Vagina (tissue), 2 donors: ENCODE results near the gene MYL1. TPM values are rescaled to one million over a fixed set of nuclear protein-coding genes. Genes with fewer than 3 reads are reported as not detected.

Experiments used
- DNase-seq, 2 donors: peaks; one replicate each; pipeline ENCODE4 v3.0.0-alpha.2; 2017; ENCODE audit errors: extremely low spot score in 2 of 2
- H3K27ac ChIP-seq: fragments of 200-600 bp; sonication (generic); one replicate; pipeline ENCODE4 v1.5.1; 2019
- H3K27me3 ChIP-seq: fragments of 200-600 bp; sonication (generic); one replicate; pipeline ENCODE4 v1.5.1; 2019
- H3K36me3 ChIP-seq, 2 donors: fragments of 200-600 bp; sonication (generic); one replicate each; pipeline ENCODE4 v1.5.1; 2017 to 2019
- H3K4me1 ChIP-seq: fragments of 200-600 bp; sonication (generic); one replicate; pipeline ENCODE4 v1.5.1; 2019
- H3K4me3 ChIP-seq, 2 donors: fragments of 200-600 bp; sonication (generic); 1 replicate in 1 of 2; 2 replicates in 1 of 2; pipeline ENCODE4 v1.5.1; 2016 to 2019
- H3K9me3 ChIP-seq: fragments of 200-600 bp; sonication (generic); one replicate; pipeline ENCODE4 v1.5.1; 2019
- POLR2A ChIP-seq, 2 donors: fragments of 450-650 bp; IDR thresholded peaks; one replicate each; pipeline ENCODE4 v1.6.1; 2017; ENCODE audit warnings: antibody characterized with exemption in 2 of 2, mild to moderate bottlenecking in 2 of 2, moderate library complexity in 2 of 2
- POLR2AphosphoS5 ChIP-seq, 2 donors: sonication (generic); formaldehyde crosslinking; IDR thresholded peaks; one replicate each; pipeline ENCODE4 v1.9.0; 2017; ENCODE audit warnings: antibody characterized with exemption in 2 of 2, mild to moderate bottlenecking in 2 of 2, low read depth in 1 of 2; ENCODE audit not compliant: insufficient read depth in 1 of 2
- intact Hi-C: fragments of 100-400 bp; cut with DNase I; formaldehyde crosslinking; loops from one replicate; pipeline ENCODE4 v1.15.1; 2023
- total RNA-seq: library from RNA; depleted of rRNA; stranded (reverse); fragments of >200 nt; gene quantifications from one replicate; pipeline ENCODE4 v1.2.3, GENCODE V29; 2016
- TF ChIP-seq, protein P1 (sequence below), 3 experiments: fragments of 450-650 bp in 2 of 3; fragments of 200-600 bp in 1 of 3; sonication (generic) in 1 of 3; IDR thresholded peaks; one replicate each; pipeline ENCODE4 v1.5.1; 2017 to 2019; ENCODE audit warnings: antibody characterized with exemption in 3 of 3, mild to moderate bottlenecking in 2 of 3, moderate library complexity in 2 of 3

Gene MYL1
- total RNA-seq, 1 donor from 2014 or later, result not detected

DNA sequence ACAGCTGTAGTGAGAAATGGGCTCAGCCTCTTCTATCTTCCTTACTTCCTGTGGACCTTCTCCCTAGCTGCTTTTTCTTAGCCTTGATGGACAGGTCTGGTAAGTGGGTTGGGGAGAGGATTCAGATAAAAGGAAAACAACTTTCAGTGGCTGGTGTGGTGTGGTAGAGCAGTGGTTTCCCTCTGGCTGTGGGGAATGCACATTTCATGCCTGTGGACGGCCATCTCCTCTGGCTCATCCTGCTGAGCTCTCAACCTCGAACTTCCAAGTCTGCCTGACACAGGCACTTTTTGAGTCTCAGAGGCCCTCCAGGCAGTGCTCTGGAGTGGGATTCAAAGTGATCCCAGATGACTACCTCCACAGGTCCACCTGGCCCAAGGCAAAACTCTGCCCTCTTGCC, 51.1 kb downstream of the MYL1 start:
- H3K4me1 ChIP-seq, result no peaks in the 10 kb centered on the region
- DNase-seq, result no peak
- H3K27ac ChIP-seq, result no peak overlapping the region
- H3K27me3 ChIP-seq, result no peaks in the 10 kb centered on the region
- intact Hi-C loops, result no loop called here
- TF ChIP-seq POLR2AphosphoS5 (IDR thresholded peaks at IDR 0.05; ENCODE audit: insufficient read depth in 1 of 2, low read depth in 1 of 2), result no peak
- TF ChIP-seq, protein P1, sequence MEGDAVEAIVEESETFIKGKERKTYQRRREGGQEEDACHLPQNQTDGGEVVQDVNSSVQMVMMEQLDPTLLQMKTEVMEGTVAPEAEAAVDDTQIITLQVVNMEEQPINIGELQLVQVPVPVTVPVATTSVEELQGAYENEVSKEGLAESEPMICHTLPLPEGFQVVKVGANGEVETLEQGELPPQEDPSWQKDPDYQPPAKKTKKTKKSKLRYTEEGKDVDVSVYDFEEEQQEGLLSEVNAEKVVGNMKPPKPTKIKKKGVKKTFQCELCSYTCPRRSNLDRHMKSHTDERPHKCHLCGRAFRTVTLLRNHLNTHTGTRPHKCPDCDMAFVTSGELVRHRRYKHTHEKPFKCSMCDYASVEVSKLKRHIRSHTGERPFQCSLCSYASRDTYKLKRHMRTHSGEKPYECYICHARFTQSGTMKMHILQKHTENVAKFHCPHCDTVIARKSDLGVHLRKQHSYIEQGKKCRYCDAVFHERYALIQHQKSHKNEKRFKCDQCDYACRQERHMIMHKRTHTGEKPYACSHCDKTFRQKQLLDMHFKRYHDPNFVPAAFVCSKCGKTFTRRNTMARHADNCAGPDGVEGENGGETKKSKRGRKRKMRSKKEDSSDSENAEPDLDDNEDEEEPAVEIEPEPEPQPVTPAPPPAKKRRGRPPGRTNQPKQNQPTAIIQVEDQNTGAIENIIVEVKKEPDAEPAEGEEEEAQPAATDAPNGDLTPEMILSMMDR (IDR thresholded peaks at IDR 0.05), result no peak
- no peak for TF ChIP-seq POLR2A (IDR thresholded peaks at IDR 0.05)
- no peak overlapping the region for H3K4me3 ChIP-seq
- H3K36me3 ChIP-seq, result no peaks in the 10 kb centered on the region
- H3K9me3 ChIP-seq, result no peaks in the 10 kb centered on the region

DNA sequence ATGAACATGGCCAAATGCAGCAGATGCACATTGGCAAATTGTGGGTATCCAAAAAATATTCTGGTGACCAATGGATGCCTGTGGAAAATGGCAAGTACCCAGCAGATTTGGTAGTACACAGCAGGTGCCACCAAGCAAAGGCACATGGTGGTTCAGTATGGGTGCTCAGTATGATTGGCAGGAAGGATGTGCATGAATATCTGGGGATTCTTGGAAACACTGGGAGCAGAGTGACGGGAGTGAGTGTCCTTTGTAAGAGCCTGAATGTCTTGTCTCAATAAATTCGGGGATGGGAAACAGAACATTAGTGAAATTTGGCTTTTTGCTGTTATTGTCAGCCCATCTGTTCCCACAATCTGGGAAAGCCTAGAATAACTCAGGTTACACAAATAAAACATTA, 52.9 kb downstream of the MYL1 start:
- no peaks in the 10 kb centered on the region for H3K27me3 ChIP-seq
- TF ChIP-seq POLR2A (IDR thresholded peaks at IDR 0.05), result no peak
- TF ChIP-seq, protein P1 (IDR thresholded peaks at IDR 0.05), result no peak
- TF ChIP-seq POLR2AphosphoS5 (IDR thresholded peaks at IDR 0.05; ENCODE audit: insufficient read depth in 1 of 2, low read depth in 1 of 2), result no peak
- H3K27ac ChIP-seq, result no peak overlapping the region
- no peaks in the 10 kb centered on the region for H3K9me3 ChIP-seq
- no peaks in the 10 kb centered on the region for H3K36me3 ChIP-seq
- no peak for DNase-seq
- H3K4me1 ChIP-seq, result no peaks in the 10 kb centered on the region
- intact Hi-C loops, result no loop called here
- H3K4me3 ChIP-seq, result no peak overlapping the region

DNA sequence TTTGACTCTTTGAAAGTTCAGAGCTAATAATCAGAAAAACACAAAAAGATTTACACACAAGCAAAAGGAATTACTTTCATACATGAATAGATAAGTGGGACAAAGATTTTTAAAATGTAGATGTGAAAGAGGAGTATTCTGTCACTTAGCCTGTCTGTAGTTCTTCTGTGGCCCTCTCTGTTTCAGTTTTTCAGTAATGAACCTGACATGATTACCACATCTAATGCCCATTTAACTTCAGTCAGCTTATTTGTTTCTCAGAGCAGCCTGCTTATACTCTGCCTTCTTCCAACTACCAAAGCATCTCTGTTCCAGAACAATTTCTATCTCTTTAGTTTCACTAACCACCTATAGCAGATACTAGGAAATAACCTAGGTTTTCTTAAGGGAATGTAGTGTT, 55.3 kb downstream of the MYL1 start:
- Histone ChIP-seq H3K27me3 (no peaks in the 10 kb centered on the region), H3K4me3 (no peak overlapping the region), H3K27ac (no peak overlapping the region), H3K36me3 (no peaks in the 10 kb centered on the region), H3K4me1 (no peaks in the 10 kb centered on the region), H3K9me3 (no peaks in the 10 kb centered on the region)
- intact Hi-C loops, result no loop called here
- TF ChIP-seq POLR2AphosphoS5 (IDR thresholded peaks at IDR 0.05; ENCODE audit: insufficient read depth in 1 of 2, low read depth in 1 of 2), result no peak
- TF ChIP-seq, protein P1 (IDR thresholded peaks at IDR 0.05), result no peak
- TF ChIP-seq POLR2A (IDR thresholded peaks at IDR 0.05), result no peak
- no peak for DNase-seq

DNA sequence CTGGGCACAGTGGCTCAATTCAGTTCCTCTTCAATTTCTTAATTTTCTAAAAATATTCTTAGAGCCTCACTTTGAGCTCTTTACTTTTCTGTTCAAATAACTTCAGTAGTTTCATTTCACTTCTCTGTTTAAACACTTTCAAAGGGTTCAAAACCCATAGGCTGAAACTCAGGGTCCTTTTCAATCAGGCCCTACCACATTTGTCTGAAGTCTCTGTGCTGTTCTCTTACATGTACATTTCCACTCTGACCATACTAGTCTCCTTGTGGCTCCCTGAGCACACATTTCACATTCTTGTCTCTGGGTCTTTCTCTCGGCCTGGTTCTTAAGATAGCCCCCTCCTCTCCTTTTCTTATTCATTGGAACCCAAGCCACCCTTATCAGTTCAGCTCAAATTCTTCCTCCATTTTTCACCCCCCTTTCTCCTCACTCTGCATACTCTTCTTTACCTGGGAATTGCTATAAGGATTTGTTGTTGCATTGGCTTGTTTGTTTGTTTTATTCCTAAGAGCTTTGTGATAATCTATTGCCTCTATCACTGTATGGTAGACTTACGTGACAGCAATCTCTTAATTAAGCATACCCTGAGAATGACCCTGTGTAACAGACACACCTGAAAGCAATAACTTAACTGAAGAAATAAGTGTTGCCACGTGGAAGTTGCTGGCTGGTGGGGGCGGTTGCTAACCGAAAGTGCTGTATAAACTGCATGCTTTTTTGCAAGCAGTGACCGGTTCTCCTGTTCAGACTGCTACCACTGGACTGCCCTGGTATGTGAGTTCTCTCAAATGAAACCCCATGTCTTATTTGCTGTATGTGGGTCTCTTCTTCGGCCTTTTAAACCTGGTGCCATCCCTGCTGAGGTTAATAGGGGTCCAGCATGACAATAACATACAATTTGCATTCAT, 62.0 kb downstream of the MYL1 start:
- Histone ChIP-seq H3K27ac (no peak overlapping the region), H3K4me1 (no peaks in the 10 kb centered on the region), H3K9me3 (no peaks in the 10 kb centered on the region), H3K36me3 (no peaks in the 10 kb centered on the region), H3K27me3 (no peaks in the 10 kb centered on the region), H3K4me3 (no peak overlapping the region)
- intact Hi-C loops, result no loop called here
- no peak for TF ChIP-seq POLR2A (IDR thresholded peaks at IDR 0.05)
- TF ChIP-seq POLR2AphosphoS5 (IDR thresholded peaks at IDR 0.05; ENCODE audit: insufficient read depth in 1 of 2, low read depth in 1 of 2), result no peak
- TF ChIP-seq, protein P1 (IDR thresholded peaks at IDR 0.05), result no peak
- DNase-seq, result no peak

DNA sequence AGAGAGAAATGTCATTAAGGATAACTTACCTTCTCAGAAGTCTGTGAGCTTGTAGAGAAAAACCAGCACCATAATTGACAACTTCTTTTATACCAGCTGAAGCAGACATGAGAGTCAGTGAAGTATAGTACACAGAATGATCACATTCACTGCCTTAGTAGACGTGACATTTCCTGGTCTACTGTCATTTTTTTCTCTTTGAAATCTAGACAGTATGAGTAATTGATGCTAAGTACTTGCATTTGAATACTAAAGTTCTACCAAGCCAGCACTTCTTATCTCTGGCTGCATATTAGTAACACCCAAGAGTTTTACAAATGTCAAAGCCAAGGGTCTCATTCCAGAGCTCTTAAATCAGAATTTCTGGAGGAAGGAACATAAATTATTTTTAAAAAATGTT, 64.4 kb downstream of the MYL1 start:
- TF ChIP-seq, protein P1 (IDR thresholded peaks at IDR 0.05), result no peak
- TF ChIP-seq POLR2A (IDR thresholded peaks at IDR 0.05), result no peak
- TF ChIP-seq POLR2AphosphoS5 (IDR thresholded peaks at IDR 0.05; ENCODE audit: insufficient read depth in 1 of 2, low read depth in 1 of 2), result no peak
- no peak overlapping the region for H3K4me3 ChIP-seq
- H3K27ac ChIP-seq, result no peak overlapping the region
- H3K9me3 ChIP-seq, result no peaks in the 10 kb centered on the region
- H3K36me3 ChIP-seq, result no peaks in the 10 kb centered on the region
- DNase-seq, result no peak
- no peaks in the 10 kb centered on the region for H3K4me1 ChIP-seq
- intact Hi-C loops, result no loop called here
- H3K27me3 ChIP-seq, result no peaks in the 10 kb centered on the region
